ENCODE data around the gene BCR.
A peak's percentile ranks its signal among the peaks of the same experiment; 100 is the strongest.

BCR gene

DNA sequence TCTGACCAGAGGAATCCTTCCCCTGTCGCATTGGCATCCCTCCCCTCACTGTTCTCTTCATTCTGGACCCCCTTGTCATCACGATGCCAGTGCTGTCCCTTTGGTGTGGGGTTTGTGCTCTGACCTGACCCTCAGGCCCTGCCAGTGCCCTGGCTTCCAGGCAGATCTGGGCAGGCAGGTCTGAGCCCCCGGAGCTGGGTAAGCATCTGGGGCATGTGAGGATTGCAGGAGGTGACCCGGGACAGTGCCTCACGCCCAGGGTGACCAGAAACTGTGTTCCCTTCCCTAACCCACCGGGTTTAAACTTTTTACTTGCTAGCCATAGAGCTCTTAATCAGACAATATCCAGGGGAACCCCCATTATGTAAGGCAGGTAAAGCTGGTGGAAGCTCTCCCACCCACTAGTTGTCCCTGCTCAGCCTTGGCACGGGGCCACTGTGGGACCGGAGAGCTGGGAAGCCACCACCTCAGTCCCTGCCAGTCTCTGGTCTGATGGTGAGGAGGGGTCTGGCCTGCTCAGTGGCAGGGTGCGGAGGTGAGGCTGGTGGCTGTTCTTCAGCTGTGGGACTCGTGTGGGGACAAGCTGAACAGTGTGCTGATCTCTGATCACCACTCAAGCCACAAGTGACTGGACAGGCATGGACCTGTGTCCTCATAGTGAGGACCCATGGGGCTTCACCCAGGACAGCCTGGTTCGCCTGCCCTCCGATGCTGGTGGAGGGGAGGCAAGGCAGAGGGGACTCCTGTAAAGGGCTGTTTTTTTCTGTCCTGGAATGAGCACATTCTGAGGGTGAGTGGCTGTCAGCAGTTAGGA is 38.0 kb downstream of the BCR start:
- no peak for DNase-seq

- DNase-seq, result peak in 1 of 2 donors; percentile 27
These were observed 38.5 kb downstream of the BCR start for GRCh38 chr22:23218867-23219251.

DNA sequence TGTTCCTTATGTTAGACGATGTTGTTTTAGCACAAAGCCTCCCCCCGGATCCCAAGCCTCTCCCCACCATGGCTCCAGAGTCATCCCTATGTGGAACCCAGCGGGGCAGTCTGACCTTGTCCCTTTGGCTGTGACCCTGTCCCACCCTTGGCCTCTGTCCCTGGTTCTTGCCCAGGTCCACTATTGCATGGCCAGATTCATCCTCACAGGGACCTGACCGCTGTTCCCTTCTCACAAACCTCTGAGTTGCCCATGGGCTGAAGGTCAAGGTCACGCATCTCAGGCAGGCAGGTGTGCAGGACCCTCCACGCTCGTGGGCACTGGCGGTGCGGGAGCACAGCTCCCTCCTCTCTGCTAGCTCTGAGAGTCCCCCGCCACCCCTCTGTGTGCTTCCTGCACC is 39.0 kb downstream of the BCR start:
- no peak for DNase-seq

DNA sequence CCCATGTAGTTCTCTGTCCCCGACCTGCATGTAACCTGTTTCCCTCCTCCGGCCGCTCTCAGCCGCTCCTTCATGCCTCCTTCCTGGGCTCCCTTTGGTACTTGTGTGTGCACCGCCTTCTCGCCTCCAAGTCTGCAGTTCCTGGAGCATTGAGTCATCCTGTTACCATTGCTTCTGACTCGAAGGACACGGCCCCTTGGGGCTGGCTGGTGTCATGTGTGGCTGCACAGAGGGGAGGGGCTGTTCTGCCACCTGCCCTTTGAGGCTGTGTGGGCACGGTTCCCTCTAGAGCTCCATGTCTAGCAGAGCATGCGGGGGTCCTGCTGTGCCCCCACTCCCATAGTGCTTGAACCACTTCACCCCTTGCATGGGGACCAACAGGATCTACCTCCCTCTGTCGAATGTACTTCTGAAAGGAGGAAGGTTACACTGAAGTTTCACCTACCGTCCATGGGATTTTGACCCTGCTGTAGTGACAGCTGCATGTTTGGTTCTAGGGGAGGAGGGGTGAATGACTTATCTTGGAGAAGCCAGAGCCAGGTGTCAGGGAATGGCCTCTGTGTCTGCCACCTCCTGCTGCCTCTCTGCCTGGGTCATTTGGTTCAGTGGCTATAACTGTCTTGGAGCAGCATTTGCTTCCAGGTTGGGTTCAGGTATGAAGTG is 39.6 kb downstream of the BCR start:
- DNase-seq, result peak; percentile 42 to 75

DNA sequence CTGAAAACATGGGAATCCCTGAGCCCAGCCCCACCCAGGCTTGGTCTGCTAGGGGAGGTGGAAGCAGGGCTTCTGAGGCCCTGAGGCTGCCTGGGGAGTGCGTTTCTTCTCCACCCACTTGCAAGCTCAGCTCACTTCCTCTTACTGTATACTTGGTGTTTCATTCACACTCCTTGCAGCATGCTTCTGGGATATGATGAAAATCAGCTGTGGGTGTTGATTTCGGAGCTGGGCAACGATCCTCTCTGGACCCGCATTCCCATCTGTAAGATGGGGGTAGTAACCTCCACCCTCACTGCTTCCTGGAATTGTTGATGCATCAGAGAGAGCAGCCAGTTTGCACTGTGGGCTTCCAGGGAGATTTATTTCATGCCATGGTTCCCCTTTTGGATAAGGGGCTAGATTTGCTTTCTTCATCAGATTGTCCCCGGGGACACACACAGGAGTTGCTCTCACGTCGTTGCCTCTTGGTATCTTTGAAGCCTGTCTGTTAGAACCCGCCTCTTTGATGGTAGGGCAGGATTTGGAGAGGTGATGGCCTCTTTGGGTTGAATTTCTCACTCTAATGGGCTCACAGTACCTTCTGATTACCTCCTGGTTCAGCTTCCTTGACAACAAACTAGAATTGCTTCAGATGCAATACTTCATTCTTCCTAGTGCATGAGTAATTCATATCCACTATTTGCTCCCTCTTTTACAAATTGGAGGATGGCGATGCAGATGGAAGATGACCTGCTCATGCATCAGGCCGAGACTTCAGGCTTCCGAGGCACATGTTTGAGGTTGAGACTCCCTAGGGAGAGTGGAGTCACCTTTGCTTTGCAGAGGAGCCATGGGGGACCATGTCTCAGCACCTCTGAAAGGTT is 40.4 kb downstream of the BCR start:
- peak; percentile 88 to 90 for DNase-seq

DNA sequence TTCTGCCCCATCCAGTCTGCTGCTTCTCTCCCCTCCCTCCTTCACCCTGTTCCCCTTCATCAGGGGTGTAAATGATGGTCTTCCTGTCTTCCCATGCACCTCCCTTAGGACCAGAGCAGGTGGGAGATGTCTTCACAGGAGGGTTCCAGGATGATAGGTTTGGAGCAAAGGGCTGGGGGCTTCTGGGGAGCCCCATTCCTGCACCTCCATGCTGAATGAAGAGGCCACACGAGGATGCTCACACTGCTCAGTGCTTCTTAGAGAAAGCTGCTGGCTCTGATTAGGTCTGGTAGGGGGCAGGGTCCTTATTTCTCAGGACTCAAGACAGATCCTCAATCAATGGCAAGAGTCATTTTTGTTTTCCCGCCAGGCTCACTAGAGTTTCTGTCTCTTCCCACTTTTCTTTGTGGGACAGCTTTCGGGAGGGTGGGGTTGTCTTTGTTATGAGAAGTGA is 41.1 kb downstream of the BCR start:
- no peak for DNase-seq

DNA sequence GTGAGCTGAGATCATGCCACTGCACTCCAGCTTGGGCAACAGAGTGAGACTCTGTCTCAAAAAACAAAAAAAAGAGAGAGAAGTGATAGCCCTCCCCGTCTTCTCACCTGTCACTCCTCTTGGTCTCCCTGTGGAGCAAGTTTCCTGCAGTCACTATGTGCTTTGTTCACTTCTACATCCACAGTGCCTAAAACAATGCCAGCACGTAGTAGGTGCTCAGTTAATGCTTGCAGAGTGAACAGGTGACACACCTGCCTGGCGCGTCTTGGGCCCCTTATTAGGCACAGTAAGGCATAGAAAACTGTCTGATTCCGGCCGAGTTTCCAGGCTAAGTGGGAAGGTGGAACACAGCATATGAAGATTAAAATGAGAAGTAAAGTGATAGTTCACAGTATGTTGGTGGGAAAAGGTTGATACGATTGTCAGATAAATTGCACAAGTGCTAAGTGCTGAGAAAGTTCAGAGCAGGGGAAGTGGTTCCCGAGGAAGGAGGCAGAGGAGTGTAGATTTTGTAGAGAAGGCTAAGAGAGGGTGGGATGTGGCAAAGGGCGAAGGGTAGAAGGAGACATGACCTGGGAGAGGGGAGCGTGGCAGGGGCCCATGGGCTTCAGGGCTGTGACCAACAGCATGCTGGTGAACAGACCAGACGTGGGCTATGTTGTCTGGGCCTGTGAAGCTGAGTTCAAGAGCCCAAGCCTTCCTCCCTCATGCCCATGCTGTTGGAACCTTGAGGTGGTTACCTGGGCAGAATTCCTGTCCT is 41.9 kb downstream of the BCR start:
- DNase-seq, result peak; percentile 47 to 49

DNA sequence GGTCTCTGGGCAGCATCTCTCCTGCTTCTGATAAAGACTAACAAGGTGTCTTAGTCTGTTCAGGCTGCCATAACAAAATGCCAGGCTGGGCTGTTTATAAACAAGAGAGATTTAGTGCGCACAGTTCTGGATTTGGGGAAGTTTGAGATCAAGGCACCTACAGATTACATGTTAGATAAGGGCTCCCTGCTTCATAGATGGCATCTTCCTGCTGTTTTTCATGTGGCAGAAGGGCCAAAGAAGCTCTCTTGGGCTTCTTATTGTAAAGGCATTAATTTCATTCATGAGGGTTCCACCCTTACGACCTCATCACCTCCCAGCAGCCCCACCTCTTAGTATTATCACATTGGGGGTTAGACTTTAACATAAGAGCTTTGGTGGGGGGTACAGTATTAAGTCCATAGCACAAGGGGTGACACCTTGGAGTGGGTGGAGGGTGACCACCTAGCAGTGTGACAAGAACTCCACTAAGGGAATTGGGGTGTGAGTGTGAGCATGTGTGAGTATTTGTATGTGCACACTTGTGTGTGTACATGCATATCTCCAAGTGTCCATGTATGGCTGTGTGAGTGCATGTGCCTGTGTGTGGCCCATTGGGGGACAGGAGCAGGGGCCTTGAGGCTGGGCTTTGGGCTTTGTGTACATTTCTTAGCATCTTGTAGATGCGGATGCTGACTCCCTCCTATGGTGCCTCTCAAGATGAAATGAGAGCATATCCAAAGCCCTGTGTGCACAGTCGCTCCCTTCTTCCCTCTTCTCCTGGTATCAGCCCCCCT is 42.7 kb downstream of the BCR start:
- DNase-seq, result no peak

DNA sequence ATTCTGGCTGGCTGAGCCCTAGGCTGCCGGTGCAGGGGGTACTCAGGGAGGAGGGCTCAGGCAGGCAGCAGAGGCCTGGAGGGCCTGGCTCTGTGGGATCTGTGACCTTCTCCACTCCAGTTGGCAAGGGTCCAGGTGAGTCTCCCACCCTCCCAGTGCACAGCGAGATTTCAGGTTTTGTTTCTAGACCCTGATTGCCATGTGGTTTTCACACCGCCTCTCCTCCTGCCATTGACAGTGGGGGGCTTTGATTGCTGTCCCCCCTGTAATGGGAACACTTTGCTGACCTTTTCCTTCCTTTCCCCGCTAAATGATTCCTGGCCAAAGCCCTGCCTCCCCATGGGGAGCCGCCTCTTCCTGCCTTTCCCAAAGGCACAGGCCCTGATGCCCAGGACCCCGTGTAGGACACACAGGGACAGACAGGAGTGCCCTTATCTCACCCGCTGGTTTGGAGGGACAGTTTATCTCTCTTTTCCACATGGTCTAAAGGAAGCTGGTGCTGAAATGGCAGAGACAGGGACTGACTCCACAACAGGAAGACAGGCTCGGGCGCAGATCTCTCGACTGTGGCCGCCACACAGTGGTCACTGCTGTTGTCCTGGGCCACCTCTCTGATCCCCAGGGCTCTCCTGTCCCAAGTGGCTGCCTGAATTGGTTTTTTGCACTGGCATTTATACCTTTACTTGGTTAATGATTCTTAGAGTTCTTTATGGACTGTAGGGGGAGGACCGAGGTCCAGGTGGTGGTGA is 43.4 kb downstream of the BCR start:
- DNase-seq, result no peak

- no peak for DNase-seq
These were observed 44.5 kb downstream of the BCR start for GRCh38 chr22:23224846-23225245.

- no peak for DNase-seq
These were observed 45.0 kb downstream of the BCR start for GRCh38 chr22:23225337-23225723.

- no peak for DNase-seq
These were observed 45.6 kb downstream of the BCR start for GRCh38 chr22:23225724-23226496.

- DNase-seq, result no peak
These were observed 46.2 kb downstream of the BCR start for GRCh38 chr22:23226497-23226850.

GRCh38 chr22:23227380-23227779 is 47.1 kb downstream of the BCR start:
- DNase-seq, result peak; percentile 31 to 70

- no peak for DNase-seq
These were observed 48.2 kb downstream of the BCR start for GRCh38 chr22:23228503-23228902.

GRCh38 chr22:23229646-23230045 is 49.3 kb downstream of the BCR start:
- DNase-seq, result no peak

DNA sequence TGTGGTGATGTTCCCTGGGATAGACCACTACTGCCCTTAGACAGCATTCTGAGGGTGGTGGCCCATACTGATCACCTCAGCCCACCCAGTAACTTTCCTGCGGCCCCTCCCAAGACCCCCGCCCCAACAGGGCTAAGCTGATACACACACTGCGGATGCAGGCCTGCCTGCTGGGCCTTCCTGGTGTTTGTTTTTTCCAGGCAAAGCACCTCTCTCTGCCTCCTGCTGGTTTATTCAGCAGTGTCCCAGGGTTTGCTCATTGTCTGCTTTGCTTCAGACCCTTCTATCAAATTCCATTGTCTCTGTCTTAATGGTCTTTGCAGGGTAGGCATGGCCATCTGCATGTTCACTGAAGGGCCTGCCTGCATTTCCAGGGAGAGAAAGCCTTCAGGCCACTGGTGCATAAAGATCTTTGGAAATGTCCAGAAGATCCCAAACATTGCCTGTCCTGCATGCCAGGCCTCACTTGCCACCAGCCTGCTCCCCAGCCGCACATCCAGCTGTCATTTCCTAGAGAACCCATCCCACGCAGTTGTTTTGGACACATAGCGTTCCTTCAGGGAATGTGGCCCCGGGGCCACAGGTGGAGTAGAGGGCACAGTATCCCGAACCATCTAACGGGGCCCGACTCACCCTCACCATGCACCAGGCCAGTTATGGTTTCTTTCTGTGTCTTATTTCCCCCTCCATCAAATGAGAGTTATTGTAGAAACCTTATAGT is 50.2 kb downstream of the BCR start:
- no peak for DNase-seq

DNA sequence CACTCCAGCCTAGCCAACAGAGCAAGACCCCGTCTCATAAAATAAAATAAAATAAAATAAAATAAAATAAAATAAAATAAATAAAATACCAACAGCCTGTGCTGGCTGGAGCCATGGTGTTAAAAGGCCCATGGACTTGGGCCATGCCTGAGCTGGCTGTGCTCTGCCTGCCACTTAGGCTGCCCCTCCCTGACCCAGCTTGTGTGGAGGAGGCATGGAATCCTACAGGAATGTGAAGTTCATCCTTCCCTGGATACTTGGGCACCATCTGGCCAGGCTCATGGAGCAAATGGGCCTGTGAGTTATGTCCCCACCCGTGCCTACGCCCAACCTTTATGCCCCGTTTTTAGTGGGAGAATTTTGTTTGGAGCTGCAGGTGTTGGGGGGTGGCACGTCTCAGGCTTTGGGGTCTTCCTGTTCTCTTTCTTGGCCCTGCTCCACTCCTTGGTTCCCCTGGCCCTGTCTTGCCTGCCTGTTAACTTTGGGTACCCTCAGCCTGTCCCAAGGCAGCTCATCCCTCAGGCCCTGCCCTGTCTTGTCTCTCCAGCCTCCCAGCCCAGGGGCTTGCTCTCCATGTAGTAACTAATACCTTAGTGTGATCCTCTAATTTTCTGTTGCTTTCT is 51.3 kb downstream of the BCR start:
- DNase-seq, result no peak

Data from inflammatory macrophage treated with lipopolysaccharide for 1 hour (primary cell).